Fibroblast of pulmonary artery (primary cell): ENCODE data around the gene IL15.

Experiments used
- DNase-seq: peaks from one replicate; pipeline ENCODE4 v3.0.0-alpha.2; 2010; ENCODE audit warnings: low read depth
- H3K4me3 ChIP-seq: replicated peaks from 2 replicates; pipeline ENCODE4 v1.5.1; 2011; ENCODE audit warnings: low read depth, mild to moderate bottlenecking, control low read depth, low read length, moderate library complexity
- TF ChIP-seq, protein P1 (sequence below): IDR thresholded peaks from 2 replicates; pipeline ENCODE4 v1.5.1; 2011; ENCODE audit warnings: mild to moderate bottlenecking, control low read depth, low read length, inconsistent platforms; ENCODE audit errors: missing control alignments

IL15 gene

DNA sequence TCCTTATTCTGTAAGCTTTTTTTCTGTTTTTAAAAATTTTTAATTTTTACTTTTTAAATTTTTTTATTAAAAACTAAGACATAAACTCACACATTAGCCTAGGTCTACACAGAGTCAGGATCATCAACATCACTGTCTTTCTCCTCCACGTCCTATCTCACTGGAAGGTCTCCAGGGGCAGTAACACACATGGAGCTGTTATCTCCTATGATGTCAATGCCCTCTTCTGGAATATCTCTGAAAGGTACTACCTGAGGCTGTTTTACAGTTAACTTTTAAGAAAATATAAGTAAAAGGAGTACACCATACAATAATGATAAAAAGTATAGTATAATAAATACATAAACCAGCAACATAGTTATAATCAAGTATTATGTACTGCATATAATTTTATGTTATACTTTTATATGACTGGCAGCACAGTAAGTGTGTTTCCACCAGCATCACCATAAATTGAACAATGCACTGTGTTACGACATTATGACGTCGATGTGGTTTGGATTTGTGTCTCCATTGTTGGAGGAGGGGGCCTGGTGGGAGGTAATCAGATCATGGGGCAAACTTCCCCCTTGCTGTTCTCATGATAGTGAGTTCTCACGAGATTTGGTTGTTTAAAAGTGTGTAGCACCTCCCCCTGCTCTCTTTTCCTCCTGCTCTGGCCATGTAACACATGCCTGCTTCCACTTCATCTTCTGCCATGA lies 21.3 kb downstream of the IL15 start:
- TF ChIP-seq, protein P1, sequence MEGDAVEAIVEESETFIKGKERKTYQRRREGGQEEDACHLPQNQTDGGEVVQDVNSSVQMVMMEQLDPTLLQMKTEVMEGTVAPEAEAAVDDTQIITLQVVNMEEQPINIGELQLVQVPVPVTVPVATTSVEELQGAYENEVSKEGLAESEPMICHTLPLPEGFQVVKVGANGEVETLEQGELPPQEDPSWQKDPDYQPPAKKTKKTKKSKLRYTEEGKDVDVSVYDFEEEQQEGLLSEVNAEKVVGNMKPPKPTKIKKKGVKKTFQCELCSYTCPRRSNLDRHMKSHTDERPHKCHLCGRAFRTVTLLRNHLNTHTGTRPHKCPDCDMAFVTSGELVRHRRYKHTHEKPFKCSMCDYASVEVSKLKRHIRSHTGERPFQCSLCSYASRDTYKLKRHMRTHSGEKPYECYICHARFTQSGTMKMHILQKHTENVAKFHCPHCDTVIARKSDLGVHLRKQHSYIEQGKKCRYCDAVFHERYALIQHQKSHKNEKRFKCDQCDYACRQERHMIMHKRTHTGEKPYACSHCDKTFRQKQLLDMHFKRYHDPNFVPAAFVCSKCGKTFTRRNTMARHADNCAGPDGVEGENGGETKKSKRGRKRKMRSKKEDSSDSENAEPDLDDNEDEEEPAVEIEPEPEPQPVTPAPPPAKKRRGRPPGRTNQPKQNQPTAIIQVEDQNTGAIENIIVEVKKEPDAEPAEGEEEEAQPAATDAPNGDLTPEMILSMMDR, result no peak
- no peak for DNase-seq
- no peak overlapping the region for H3K4me3 ChIP-seq

GRCh38 chr4:141658309-141658708 lies 21.9 kb downstream of the IL15 start:
- DNase-seq, result no peak
- H3K4me3 ChIP-seq, result no peak overlapping the region
- TF ChIP-seq, protein P1, result no peak

GRCh38 chr4:141659539-141659938 lies 23.2 kb downstream of the IL15 start:
- H3K4me3 ChIP-seq, result no peak overlapping the region
- DNase-seq, result no peak
- TF ChIP-seq, protein P1, result no peak

DNA sequence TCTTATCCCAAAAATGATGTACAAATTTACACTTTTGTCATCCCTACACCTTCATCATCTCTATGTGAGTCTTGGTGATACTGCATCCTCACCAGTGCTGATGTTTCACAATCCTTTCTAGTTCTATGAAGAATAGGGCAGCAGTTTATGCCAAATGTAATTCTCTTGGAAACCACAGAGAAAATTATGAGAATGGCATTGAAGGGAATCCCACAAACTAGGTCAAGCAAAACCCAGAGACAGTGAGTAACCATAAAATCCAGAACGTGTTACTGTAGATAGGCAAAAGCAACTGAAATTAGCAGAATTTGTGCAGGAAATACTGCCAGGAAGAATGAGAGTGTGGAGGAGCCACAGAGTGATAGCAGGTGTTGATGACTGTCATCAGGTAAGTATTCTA lies 24.5 kb downstream of the IL15 start:
- TF ChIP-seq, protein P1, result no peak
- DNase-seq, result no peak
- no peak overlapping the region for H3K4me3 ChIP-seq

DNA sequence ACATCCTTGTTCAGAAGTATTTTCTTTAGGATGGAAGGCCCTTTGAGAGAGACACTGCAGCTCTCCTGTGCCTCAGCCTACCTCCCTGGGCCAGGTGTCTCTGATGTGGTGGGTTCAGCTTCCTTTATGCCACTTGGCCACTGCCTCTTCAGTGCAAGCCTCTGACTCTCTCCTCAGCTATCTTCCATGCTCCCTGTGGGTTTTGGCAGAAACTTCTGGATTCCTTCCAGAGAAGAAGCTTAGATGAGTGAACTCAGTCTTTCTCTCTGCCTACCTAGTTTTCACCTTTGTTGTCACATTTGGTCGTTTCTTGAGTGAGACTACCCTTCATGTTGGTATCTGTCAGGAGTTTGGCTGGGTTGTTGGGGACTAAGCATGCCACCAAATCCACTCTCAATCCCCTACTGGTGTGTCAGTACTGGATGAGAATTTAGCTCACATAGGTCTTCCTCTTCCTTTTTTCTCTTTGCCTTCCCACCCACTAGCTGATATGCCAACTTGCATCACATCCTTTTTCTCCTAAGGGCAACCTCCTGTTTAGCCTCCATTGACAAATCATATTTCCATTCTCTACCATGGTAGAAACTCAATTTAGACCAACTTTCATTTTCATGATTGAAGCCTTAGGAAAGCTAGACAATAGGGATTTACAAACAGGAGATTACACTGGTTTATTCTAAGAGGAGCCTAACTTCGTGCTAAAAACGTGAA lies 32.0 kb downstream of the IL15 start:
- no peak for DNase-seq

GRCh38 chr4:141669501-141669900 lies 33.1 kb downstream of the IL15 start:
- H3K4me3 ChIP-seq, result no peak overlapping the region
- no peak for DNase-seq
- TF ChIP-seq, protein P1, result no peak

More for the DNA sequence above, 32.0 kb downstream of the IL15 start:
- TF ChIP-seq, protein P1, result no peak
- no peak overlapping the region for H3K4me3 ChIP-seq

- TF ChIP-seq, protein P1, result no peak
- no peak overlapping the region for H3K4me3 ChIP-seq
- DNase-seq, result no peak
These were observed 39.0 kb downstream of the IL15 start for GRCh38 chr4:141675384-141675783.
